ENCODE data around the gene ABCC1. TPM values are rescaled to one million over a fixed set of nuclear protein-coding genes. Genes with fewer than 3 reads are reported as not detected.

ABCC1 gene
- polyA plus RNA-seq, 3 donors, result 1.4 to 23.6 (median 3.0) TPM

DNA sequence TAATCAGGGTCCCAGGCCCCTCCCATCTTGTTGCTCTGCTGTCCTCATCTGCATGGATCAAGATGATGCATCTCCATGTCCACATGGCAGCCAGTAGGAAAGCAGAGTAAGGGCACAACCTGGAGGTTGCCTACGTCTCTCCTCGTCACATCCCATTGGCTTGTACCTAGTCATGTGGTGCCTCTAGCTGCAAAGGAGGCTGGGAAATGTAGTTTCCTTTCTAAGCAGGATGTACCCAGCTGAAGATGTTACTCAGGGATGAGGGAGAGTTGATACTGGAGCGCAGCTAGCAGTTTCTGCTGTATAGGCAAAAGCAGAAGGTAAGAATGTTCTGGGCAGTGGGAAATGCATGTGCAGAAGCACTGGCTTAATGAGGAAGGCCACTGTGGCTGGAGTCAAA, 20.8 kb downstream of the ABCC1 start:
- DNase-seq, result peak in 2 of 3 donors; percentile 29 to 32
- intact Hi-C loops (cut with micrococcal nuclease), result no loop called here

DNA sequence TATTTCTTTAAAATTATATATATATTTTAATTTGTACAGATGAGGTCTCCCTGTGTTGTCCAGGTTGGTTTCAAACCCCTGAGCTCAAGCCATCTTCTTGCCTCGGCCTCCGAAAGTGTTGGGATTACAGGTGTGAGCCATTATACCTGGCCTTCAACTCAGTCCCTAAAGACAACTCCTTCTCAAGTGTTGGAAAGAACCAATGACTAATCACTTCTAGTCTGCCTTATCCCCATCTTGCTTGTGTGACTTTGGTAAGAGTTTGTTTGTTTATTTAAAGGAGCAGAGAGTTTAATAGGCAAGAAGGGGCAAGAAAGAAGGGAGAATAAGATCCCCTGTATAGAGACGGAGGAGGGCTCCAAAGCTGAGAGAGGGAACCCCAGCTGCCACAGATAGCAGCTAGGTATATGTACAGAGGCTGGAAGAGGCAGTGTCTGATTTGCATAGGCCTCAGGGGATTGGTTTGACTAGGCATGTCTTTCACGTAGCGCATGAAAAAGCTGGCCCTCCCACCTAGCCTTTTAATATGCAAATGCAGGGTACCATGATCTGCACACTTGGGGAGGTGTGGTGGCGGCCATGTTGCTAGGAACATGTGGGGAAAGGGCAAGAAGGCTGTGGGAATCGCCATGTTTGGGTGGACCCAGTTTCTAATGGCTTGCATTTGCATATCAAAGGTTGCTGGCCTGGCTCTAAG, 21.5 kb downstream of the ABCC1 start:
- no peaks in the 10 kb centered on the region for H3K27me3 ChIP-seq (ENCODE audit: control insufficient read depth in 2 of 2, insufficient read depth in 2 of 2, low read length in 2 of 2)
- no peak overlapping the region for H2AFZ ChIP-seq (ENCODE audit: insufficient read depth, low read depth, low read length, poor library complexity, severe bottlenecking)
- H3K27ac ChIP-seq (ENCODE audit: low read depth in 1 of 2, low read length in 2 of 2), result no peak overlapping the region
- Mint-ChIP-seq H3K4me1 (peaks cover 13% of the 10 kb centered on the region), H3K36me3 (peaks cover 16 to 23% of the 10 kb centered on the region in 2 donors), H3K27ac (peak overlapping the region in 1 of 7 donors; percentile 57), H3K9me3 (peaks cover 10 to 26% (median 16%) of the 10 kb centered on the region in 7 donors), H3K27me3 (ENCODE audit: low read depth in 3 of 3) (no peaks in the 10 kb centered on the region), H3K4me3 (no peak overlapping the region)
- 100% methylated on average over 5 of the region's 7 CpGs for WGBS (ENCODE audit: insufficient coverage)
- peaks cover 96% of the 10 kb centered on the region for H4K20me1 ChIP-seq (ENCODE audit: insufficient read depth, low read length)
- H3K79me2 ChIP-seq (ENCODE audit: insufficient read depth, low read length), result peaks cover 91% of the 10 kb centered on the region
- no peak for DNase-seq
- no peak for TF ChIP-seq CTCF (IDR thresholded peaks at IDR 0.05)
- peaks cover 5 to 15% of the 10 kb centered on the region in 2 donors for H3K36me3 ChIP-seq (replicated peaks in 1 of 2; ENCODE audit: control insufficient read depth in 1 of 2, insufficient read depth in 2 of 2, low read length in 2 of 2)
- peaks cover 4 to 29% of the 10 kb centered on the region in 2 donors for H3K9me3 ChIP-seq (replicated peaks in 1 of 2; ENCODE audit: control insufficient read depth in 1 of 2, insufficient read depth in 1 of 2, low read length in 2 of 2)
- no peaks in the 10 kb centered on the region for H3K4me1 ChIP-seq (ENCODE audit: control insufficient read depth in 1 of 2, insufficient read depth in 2 of 2, low read length in 2 of 2)
- no peak overlapping the region for H3K4me2 ChIP-seq (replicated peaks; ENCODE audit: extremely low read depth, low read length, poor library complexity, severe bottlenecking)
- H3K4me3 ChIP-seq (replicated peaks in 1 of 3; ENCODE audit: low read depth in 2 of 3, low read length in 3 of 3), result no peak overlapping the region
- intact Hi-C loops (cut with micrococcal nuclease), result no loop called here
- no peak overlapping the region for H3K9ac ChIP-seq (ENCODE audit: insufficient read depth, low read length, poor library complexity, severe bottlenecking)

More for the DNA sequence above, 20.8 kb downstream of the ABCC1 start:
- H2AFZ ChIP-seq (ENCODE audit: insufficient read depth, low read depth, low read length, poor library complexity, severe bottlenecking), result no peak overlapping the region
- peaks cover 96% of the 10 kb centered on the region for H4K20me1 ChIP-seq (ENCODE audit: insufficient read depth, low read length)
- peaks cover 4 to 29% of the 10 kb centered on the region in 2 donors for H3K9me3 ChIP-seq (replicated peaks in 1 of 2; ENCODE audit: control insufficient read depth in 1 of 2, insufficient read depth in 1 of 2, low read length in 2 of 2)
- H3K27me3 ChIP-seq (ENCODE audit: control insufficient read depth in 2 of 2, insufficient read depth in 2 of 2, low read length in 2 of 2), result no peaks in the 10 kb centered on the region
- H3K27me3 Mint-ChIP-seq (ENCODE audit: low read depth in 3 of 3), result no peaks in the 10 kb centered on the region
- no peak for TF ChIP-seq CTCF (IDR thresholded peaks at IDR 0.05)
- no peak overlapping the region for H3K27ac ChIP-seq (ENCODE audit: low read depth in 1 of 2, low read length in 2 of 2)
- H3K4me2 ChIP-seq (replicated peaks; ENCODE audit: extremely low read depth, low read length, poor library complexity, severe bottlenecking), result no peak overlapping the region
- peak overlapping the region in 2 of 7 donors; percentile 50 to 75 for H3K27ac Mint-ChIP-seq
- peaks cover 10 to 26% (median 16%) of the 10 kb centered on the region in 7 donors for H3K9me3 Mint-ChIP-seq
- no peak overlapping the region for H3K4me3 Mint-ChIP-seq
- H3K4me1 Mint-ChIP-seq, result peaks cover 11% of the 10 kb centered on the region
- H3K36me3 Mint-ChIP-seq, result peaks cover 14 to 20% of the 10 kb centered on the region in 2 donors
- no peak overlapping the region for H3K9ac ChIP-seq (ENCODE audit: insufficient read depth, low read length, poor library complexity, severe bottlenecking)
- peaks cover 91% of the 10 kb centered on the region for H3K79me2 ChIP-seq (ENCODE audit: insufficient read depth, low read length)
- WGBS (ENCODE audit: insufficient coverage), result 89% methylated on average over 3 of the region's 3 CpGs
- no peaks in the 10 kb centered on the region for H3K4me1 ChIP-seq (ENCODE audit: control insufficient read depth in 1 of 2, insufficient read depth in 2 of 2, low read length in 2 of 2)
- peaks cover 5 to 15% of the 10 kb centered on the region in 2 donors for H3K36me3 ChIP-seq (replicated peaks in 1 of 2; ENCODE audit: control insufficient read depth in 1 of 2, insufficient read depth in 2 of 2, low read length in 2 of 2)
- H3K4me3 ChIP-seq (replicated peaks in 1 of 3; ENCODE audit: low read depth in 2 of 3, low read length in 3 of 3), result no peak overlapping the region
